Measurements from ENCODE around the gene HYLS1. TPM values are rescaled to one million over a fixed set of nuclear protein-coding genes. Genes with fewer than 3 reads are reported as not detected.

The HYLS1 gene
- total RNA-seq, 2 experiments from 2014 or later: 1.2 to 1.3 TPM

- TF ChIP-seq CTCF (IDR thresholded peaks at IDR 0.05): no peak
- ChIA-PET POLR2A (no interaction called here), CTCF (no interaction called here)
- no peak for DNase-seq
- Histone ChIP-seq H3K4me1 (ENCODE audit: insufficient read depth, low read length) (peaks cover 2% of the 10 kb centered on the region), H3K4me3 (ENCODE audit: low read length) (no peak overlapping the region), H3K27ac (ENCODE audit: low read depth in 1 of 2, low read length in 2 of 2) (no peak overlapping the region), H3K27me3 (ENCODE audit: control insufficient read depth in 1 of 2, insufficient read depth in 2 of 2, low read length in 2 of 2) (peaks cover 0 to 8% of the 10 kb centered on the region in 2 experiments), H3K9me3 (ENCODE audit: control insufficient read depth in 1 of 2, insufficient read depth in 1 of 2, low read length in 2 of 2) (no peaks in the 10 kb centered on the region), H3K36me3 (ENCODE audit: insufficient read depth, low read length) (no peaks in the 10 kb centered on the region)
- Mint-ChIP-seq H3K27ac (no peak overlapping the region), H3K27me3 (peaks cover 9% of the 10 kb centered on the region), H3K4me1 (ENCODE audit: low read depth) (no peaks in the 10 kb centered on the region), H3K36me3 (ENCODE audit: low read depth) (no peaks in the 10 kb centered on the region), H3K9me3 (no peaks in the 10 kb centered on the region), H3K4me3 (no peak overlapping the region)
- intact Hi-C loops (cut with DNase I, micrococcal nuclease): no loop called here
- ATAC-seq (ENCODE audit: poor library complexity): no peak
Observed at GRCh38 chr11:125933030-125933813, 45.8 kb downstream of the HYLS1 start.

- Histone ChIP-seq H3K9me3 (ENCODE audit: control insufficient read depth in 1 of 2, insufficient read depth in 1 of 2, low read length in 2 of 2) (no peaks in the 10 kb centered on the region), H3K4me1 (ENCODE audit: insufficient read depth, low read length) (peaks cover 7% of the 10 kb centered on the region), H3K4me3 (ENCODE audit: low read length) (no peak overlapping the region), H3K36me3 (ENCODE audit: insufficient read depth, low read length) (no peaks in the 10 kb centered on the region), H3K27ac (ENCODE audit: low read depth in 1 of 2, low read length in 2 of 2) (no peak overlapping the region), H3K27me3 (ENCODE audit: control insufficient read depth in 1 of 2, insufficient read depth in 2 of 2, low read length in 2 of 2) (peaks cover 0 to 8% of the 10 kb centered on the region in 2 experiments)
- Mint-ChIP-seq H3K27me3 (peaks cover 4% of the 10 kb centered on the region), H3K36me3 (ENCODE audit: low read depth) (no peaks in the 10 kb centered on the region), H3K4me1 (ENCODE audit: low read depth) (no peaks in the 10 kb centered on the region), H3K4me3 (no peak overlapping the region), H3K27ac (no peak overlapping the region), H3K9me3 (no peaks in the 10 kb centered on the region)
- ATAC-seq (ENCODE audit: poor library complexity): no peak
- ChIA-PET CTCF (no interaction called here), POLR2A (no interaction called here)
- no peak for DNase-seq
- intact Hi-C loops (cut with DNase I, micrococcal nuclease): no loop called here
- TF ChIP-seq CTCF (IDR thresholded peaks at IDR 0.05): no peak
Observed at GRCh38 chr11:125934473-125934872, 47.0 kb downstream of the HYLS1 start.

GRCh38 chr11:125935056-125935455, 47.6 kb downstream of the HYLS1 start:
- Mint-ChIP-seq H3K27me3 (peaks cover 1% of the 10 kb centered on the region), H3K27ac (no peak overlapping the region), H3K9me3 (no peaks in the 10 kb centered on the region), H3K36me3 (ENCODE audit: low read depth) (no peaks in the 10 kb centered on the region), H3K4me3 (no peak overlapping the region), H3K4me1 (ENCODE audit: low read depth) (no peaks in the 10 kb centered on the region)
- H3K36me3 ChIP-seq (ENCODE audit: insufficient read depth, low read length): no peaks in the 10 kb centered on the region
- DNase-seq: no peak
- ChIA-PET CTCF (no interaction called here), POLR2A (no interaction called here)
- H3K9me3 ChIP-seq (ENCODE audit: control insufficient read depth in 1 of 2, insufficient read depth in 1 of 2, low read length in 2 of 2): no peaks in the 10 kb centered on the region
- H3K27ac ChIP-seq (ENCODE audit: low read depth in 1 of 2, low read length in 2 of 2): no peak overlapping the region
- TF ChIP-seq CTCF (IDR thresholded peaks at IDR 0.05): no peak
- peaks cover 0 to 2% of the 10 kb centered on the region in 2 experiments for H3K27me3 ChIP-seq (ENCODE audit: control insufficient read depth in 1 of 2, insufficient read depth in 2 of 2, low read length in 2 of 2)
- ATAC-seq (ENCODE audit: poor library complexity): no peak
- H3K4me3 ChIP-seq (ENCODE audit: low read length): no peak overlapping the region
- peaks cover 7% of the 10 kb centered on the region for H3K4me1 ChIP-seq (ENCODE audit: insufficient read depth, low read length)
- intact Hi-C loops (cut with DNase I, micrococcal nuclease): no loop called here

Measured in CD4-positive, alpha-beta T cell (primary cell).